GOT3 (cell line): ENCODE results near the gene NEGR1.

Experiments used
- DNase-seq: peaks from one replicate; lab custom pipeline; 2025; ENCODE audit warnings: mixed read lengths; lab: John Stamatoyannopoulos, UW

NEGR1 gene

DNA sequence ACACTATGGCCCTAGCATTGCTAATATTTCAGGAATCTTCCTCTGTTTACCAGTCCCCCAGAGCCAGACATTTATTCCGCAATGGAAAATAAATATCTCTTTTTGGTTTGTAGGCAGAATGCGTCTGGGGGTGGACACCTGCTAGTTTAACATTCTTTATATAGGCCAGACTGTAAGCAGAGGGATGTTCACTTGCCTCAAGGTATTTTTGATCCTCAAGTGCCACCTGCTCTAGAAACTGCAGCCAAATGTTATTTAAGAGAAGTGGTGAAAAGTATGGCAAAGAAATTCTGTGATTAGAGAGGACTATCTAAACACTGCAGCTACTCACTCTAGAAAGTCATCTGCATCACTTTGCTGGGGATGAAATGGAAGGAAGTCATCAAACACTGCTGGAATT, 164.7 kb downstream of the NEGR1 start:
- DNase-seq = no peak

DNA sequence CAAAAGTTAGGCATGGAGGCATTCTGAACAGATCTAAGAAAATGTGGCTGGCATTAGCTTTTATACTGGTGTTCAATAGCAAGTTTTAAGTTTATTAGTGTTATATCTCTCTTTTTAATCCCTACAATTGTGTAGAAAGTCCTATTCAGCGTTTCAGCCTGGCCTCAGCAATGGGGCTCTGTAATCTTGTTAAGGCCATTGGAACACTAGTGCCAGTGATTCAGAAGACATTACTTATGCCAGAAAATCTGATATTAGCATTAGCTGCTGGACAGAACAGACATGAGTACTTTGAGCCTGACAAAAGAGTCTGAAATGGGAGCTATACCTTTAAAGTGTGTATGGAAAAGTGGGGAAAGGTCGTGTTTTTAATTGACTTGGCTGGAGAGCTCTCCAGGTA, 167.0 kb downstream of the NEGR1 start:
- no peak for DNase-seq

DNA sequence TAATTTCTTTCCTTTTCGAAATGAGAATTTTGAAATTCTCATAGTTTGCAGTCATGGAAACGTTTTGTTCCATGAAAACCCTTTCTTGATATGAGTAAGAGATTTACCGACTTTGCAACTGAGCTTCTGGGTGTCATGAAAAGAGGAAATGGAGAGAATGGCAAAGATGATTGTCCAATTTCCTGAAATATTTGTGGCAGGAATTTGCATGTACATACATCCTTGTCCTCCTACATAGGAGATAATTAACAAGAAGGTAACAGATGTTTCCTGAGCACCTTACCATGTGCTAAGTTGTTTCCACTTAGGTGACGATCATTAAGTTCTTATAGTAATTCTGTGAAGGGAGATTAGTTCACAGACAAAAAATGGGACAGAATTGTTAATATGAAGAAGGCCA, 170.7 kb downstream of the NEGR1 start:
- DNase-seq = no peak

GRCh38 chr1:72109916-72110315, 172.4 kb downstream of the NEGR1 start:
- no peak for DNase-seq

DNA sequence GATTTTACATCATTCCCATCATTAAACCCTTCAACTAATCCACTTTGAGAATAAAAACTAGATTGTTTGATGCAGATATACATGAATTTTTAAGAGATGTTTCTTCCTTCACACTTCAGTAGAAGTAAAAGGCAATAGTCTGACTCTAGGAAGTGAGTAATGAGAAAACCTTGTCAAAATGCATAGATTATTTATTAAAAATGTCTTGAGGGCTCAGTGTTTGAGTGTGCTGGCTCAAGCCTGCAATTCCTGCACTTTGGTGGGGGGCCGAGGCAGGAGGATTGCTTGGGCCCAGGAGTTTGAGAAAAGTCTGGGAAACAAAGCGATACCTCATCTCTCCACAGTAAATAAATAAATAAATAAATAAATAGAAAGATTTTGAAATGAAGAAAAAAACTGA, 177.1 kb downstream of the NEGR1 start:
- no peak for DNase-seq

DNA sequence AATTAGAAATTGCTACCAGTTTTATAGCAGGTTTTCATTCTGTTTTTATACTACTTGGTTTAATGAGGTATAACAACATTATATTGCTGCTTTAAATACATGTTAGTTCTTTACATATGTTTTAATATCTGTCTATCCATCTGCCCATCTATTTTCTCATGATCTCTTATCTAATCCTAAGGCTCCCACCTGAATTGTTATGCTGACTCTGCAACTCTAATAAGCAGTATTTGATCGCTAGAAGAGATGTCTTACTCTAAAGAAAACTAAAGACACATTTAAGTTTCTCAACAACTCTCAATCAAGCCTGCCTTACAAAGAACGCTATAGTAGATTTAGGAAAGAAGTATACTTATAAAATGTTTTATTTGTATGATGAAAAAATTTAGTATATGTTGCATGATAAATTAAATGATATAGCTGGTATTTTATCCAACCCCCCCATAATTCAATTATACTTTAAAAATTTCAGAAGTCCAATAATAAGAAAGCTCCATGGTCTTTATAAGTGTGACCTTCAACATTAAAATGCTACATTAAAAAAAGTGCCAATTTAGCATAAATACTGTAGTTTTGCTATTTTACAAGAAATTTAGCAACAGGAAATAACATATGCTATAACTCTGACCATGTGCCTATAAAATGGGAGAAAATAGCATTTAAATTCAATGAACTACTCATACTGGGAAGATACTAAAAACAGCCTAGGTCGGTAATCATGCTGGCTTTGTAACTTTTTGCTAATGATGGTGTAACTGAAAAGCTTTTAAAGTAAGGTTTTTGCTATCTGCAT, 180.3 kb downstream of the NEGR1 start:
- no peak for DNase-seq

DNA sequence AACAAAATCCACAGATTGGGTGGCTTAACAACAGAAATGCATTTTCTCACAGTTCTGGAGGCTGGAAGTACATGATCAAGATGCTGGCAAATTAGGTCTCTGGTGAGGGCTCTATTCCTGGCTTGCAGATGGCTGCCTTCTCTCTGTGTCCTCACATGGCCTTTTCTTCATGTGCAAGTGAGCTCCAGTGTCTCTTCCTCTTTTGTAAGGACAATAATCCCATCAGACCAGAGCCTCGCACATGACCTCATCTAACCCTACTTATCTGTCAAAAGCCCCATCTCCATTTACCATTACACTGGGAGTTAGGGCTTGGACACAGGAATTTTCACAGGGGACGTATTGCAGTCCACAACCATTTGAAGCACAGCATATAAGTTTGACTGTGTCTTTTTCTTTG, 181.6 kb downstream of the NEGR1 start:
- no peak for DNase-seq

DNA sequence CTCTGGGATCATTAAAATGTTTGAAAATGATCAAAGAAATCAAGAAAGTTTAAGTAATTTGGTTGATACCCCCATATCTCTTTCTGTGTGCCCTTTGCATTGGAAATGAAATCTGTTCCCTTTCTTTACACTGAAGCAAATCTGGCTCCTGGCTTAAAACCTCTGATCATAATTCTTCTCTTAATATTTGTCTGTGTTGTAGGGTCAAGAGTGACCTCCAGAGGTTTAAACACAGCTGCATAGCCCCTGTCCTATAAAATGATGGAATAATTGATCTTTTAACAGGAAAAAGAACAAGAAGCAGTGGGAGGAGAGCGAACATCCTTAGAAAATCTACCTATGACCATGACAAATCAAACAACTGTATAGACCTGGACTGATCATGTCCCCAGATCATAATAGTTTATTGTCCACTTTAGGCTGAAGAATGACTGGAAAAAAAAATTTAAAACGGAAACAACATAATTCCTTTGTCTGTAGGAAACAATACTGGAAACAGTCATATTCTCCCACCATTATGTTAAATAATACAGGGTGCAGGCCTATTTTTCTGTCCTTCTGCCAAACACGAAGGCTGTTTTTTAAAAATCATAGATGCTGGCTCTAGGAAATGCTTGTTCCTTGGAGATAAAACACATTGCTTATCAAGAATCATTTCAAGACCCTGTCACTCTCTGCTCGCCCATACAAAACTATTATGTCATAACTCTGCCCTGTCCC, 184.3 kb downstream of the NEGR1 start:
- no peak for DNase-seq

GRCh38 chr1:72094209-72094608, 188.1 kb downstream of the NEGR1 start:
- no peak for DNase-seq

GRCh38 chr1:72086394-72086793, 195.9 kb downstream of the NEGR1 start:
- no peak for DNase-seq

DNA sequence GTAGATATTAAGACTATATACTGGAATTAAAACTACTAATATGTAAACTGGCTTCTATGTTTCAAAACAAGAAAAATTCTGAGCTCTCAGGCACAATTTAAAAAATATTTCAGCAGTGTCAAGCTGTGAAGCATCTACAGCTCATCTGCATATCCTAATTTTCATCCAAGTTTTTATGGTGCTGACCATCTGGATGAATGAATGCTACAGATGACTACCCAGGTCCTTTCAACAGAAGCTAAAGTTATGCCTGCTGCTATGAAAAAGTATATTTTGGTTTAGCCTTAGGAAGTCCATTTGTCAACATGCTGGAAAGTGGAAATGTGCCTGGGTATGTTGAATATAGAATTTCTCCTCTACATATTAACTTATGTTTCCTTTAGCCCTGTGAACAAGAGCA, 206.9 kb downstream of the NEGR1 start:
- no peak for DNase-seq

GRCh38 chr1:72066431-72066830, 215.9 kb downstream of the NEGR1 start:
- no peak for DNase-seq

GRCh38 chr1:72064196-72065075, 217.9 kb downstream of the NEGR1 start:
- no peak for DNase-seq

- no peak for DNase-seq
These were observed 218.8 kb downstream of the NEGR1 start for GRCh38 chr1:72063364-72064044.

DNA sequence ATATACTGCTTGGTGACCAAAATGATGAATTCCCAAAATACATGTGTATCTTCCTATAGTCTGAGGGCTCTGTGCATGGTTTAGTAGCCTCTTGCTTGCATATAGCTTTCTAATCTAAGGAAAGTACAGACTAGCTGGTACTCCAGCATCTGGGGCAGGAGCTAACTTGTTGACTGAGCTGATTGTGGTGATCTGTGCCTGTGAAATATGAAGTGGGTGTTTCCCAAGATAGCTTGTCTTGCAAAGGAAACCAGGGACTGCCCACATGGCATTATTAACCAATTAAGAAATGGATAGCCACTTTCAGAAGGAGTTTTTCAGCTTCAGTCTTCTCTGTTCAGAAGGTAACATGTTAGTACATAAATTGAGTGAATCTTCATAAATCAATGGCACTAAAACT, 219.8 kb downstream of the NEGR1 start:
- DNase-seq = no peak

DNA sequence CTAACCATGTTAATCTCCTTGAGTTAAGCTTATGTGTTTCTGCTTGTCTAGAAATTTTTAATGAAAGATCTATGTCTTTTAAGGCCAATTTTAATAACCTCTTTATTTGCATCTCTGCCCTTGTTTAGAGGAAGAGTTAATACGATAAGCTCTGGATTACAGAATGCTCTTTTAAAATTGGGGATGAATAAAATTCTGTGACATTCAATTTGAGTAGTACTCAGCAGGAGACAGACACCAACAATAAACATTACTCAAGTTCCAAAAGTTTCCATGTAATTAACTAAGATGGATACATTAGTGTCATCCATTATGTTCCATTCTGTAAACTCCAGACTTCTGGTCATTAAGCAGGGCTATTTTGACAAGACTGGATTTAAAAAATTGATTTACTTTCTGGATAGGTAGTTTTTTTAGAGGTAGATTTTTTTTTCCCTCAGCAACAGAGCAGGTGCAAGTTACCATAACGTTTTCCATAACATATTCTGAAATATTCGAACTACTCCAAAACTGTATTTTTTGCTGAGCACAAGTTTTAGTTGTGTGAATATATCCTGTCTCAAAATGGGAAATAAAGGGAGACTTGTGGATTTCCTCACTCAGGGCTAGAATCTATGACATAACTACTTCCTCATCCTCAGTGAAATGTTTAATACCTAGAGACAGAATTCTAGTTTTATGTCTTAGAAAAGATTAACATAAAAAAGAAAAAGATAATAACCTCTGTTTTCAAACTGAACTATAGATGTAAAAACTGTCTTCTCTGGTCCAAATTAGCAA, 221.7 kb downstream of the NEGR1 start:
- no peak for DNase-seq

- no peak for DNase-seq
These were observed 225.8 kb downstream of the NEGR1 start for GRCh38 chr1:72056516-72056915.

- DNase-seq = no peak
These were observed 230.8 kb downstream of the NEGR1 start for GRCh38 chr1:72051538-72051937.

DNA sequence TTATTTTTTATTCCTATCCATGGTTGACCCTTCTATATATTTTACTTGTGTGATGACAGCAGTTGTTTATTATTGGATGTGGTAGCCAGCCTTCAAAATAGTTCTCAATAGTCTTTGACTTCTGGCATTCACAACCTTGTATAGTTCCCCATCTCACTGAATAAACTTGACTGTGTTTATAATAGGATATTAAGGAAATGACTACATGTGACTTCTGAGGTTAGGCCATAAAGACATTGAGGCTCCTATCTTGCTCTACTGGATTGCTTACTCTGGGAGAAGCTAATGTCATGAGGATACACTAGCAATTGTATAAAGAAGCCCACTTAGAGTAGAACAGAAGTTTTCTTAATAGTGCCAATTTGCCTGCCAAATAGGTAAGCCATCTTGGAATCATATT, 231.8 kb downstream of the NEGR1 start:
- no peak for DNase-seq

- DNase-seq = no peak
These were observed 244.5 kb downstream of the NEGR1 start for GRCh38 chr1:72037745-72038343.

GRCh38 chr1:72034827-72035226, 247.5 kb downstream of the NEGR1 start:
- no peak for DNase-seq
